Activated B cell treated with CpG ODN at 0.5 μM for 24 hours (primary cell): ENCODE measurements around the gene PDPN. TPM values are rescaled to one million over a fixed set of nuclear protein-coding genes. Genes with fewer than 3 reads are reported as not detected.

ENCODE experiments used
- ATAC-seq: fragments of 200-7000 bp; cut with Tn5 transposase; one replicate; pipeline ENCODE4 v1.10.0; 2021; ENCODE audit warnings: low read depth, mild to moderate bottlenecking, moderate library complexity
- CTCF ChIA-PET: fragments of 350-600 bp; sonication (Branson Sonifier 250); formaldehyde crosslinking; loops from one replicate; lab custom pipeline; 2021; ENCODE audit warnings: antibody characterized with exemption; lab: Charles Lee
- POLR2A ChIA-PET: fragments of 350-600 bp; sonication (Branson Sonifier 250); formaldehyde crosslinking; loops from one replicate; lab custom pipeline; 2021; ENCODE audit warnings: antibody characterized with exemption; lab: Charles Lee
- DNase-seq: peaks from one replicate; pipeline ENCODE4 v3.0.0; 2022
- H3K27ac Mint-ChIP-seq: one replicate; pipeline ENCODE4 v1.8.0; 2020; ENCODE audit warnings: mixed read lengths
- H3K27me3 Mint-ChIP-seq: one replicate; pipeline ENCODE4 v1.8.0; 2021; ENCODE audit warnings: mixed read lengths
- H3K36me3 Mint-ChIP-seq: one replicate; pipeline ENCODE4 v1.8.0; 2021; ENCODE audit warnings: low read depth, mixed read lengths
- H3K4me1 Mint-ChIP-seq: one replicate; pipeline ENCODE4 v1.8.0; 2021; ENCODE audit warnings: mixed read lengths
- H3K4me3 Mint-ChIP-seq: one replicate; pipeline ENCODE4 v1.8.0; 2020; ENCODE audit warnings: mild to moderate bottlenecking, mixed read lengths
- H3K9me3 Mint-ChIP-seq: one replicate; pipeline ENCODE4 v1.8.0; 2020; ENCODE audit warnings: mixed read lengths
- CTCF ChIP-seq: fragments of 200-600 bp; IDR thresholded peaks from one replicate; pipeline ENCODE4 v1.8.0; 2022; ENCODE audit warnings: antibody characterized with exemption, mild to moderate bottlenecking
- intact Hi-C: fragments of 100-400 bp; cut with micrococcal nuclease; formaldehyde crosslinking; loops from one replicate; pipeline ENCODE4 v1.15.1; 2024
- total RNA-seq: library from RNA; stranded (reverse); gene quantifications from 2 replicates; pipeline ENCODE4 v1.2.3, GENCODE V29; 2022

PDPN gene
- total RNA-seq, 1 donor from 2014 or later, result not detected

- CTCF ChIA-PET, result no interaction called here
- no peaks in the 10 kb centered on the region for H3K9me3 Mint-ChIP-seq
These were observed 10.0 kb upstream of the PDPN start for GRCh38 chr1:13573586-13573985.

GRCh38 chr1:13576926-13577325, 6.7 kb upstream of the PDPN start:
- POLR2A ChIA-PET, result no interaction called here
- Mint-ChIP-seq H3K4me1 (no peaks in the 10 kb centered on the region), H3K4me3 (no peak overlapping the region), H3K27ac (no peak overlapping the region), H3K9me3 (no peaks in the 10 kb centered on the region), H3K27me3 (peaks cover 36% of the 10 kb centered on the region), H3K36me3 (no peaks in the 10 kb centered on the region)
- CTCF ChIA-PET, result no interaction called here
- DNase-seq (no peak), ATAC-seq (no peak)
- TF ChIP-seq CTCF, result no peak
- intact Hi-C loops, result no loop called here

More at GRCh38 chr1:13573586-13573985, 10.0 kb upstream of the PDPN start:
- TF ChIP-seq CTCF, result no peak
- intact Hi-C loops, result no loop called here
- H3K27ac Mint-ChIP-seq, result no peak overlapping the region
- ATAC-seq, result no peak
- H3K27me3 Mint-ChIP-seq, result peaks cover 20% of the 10 kb centered on the region
- H3K4me1 Mint-ChIP-seq, result peaks cover 3% of the 10 kb centered on the region
- no peaks in the 10 kb centered on the region for H3K36me3 Mint-ChIP-seq
- POLR2A ChIA-PET, result no interaction called here
- DNase-seq, result no peak
- no peak overlapping the region for H3K4me3 Mint-ChIP-seq

GRCh38 chr1:13577846-13578245, 5.8 kb upstream of the PDPN start:
- intact Hi-C loops, result no loop called here
- ChIA-PET POLR2A (no interaction called here), CTCF (no interaction called here)
- Mint-ChIP-seq H3K4me3 (no peak overlapping the region), H3K4me1 (no peaks in the 10 kb centered on the region), H3K27me3 (peaks cover 41% of the 10 kb centered on the region), H3K36me3 (no peaks in the 10 kb centered on the region), H3K9me3 (no peaks in the 10 kb centered on the region), H3K27ac (no peak overlapping the region)
- ATAC-seq (no peak), DNase-seq (no peak)
- no peak for TF ChIP-seq CTCF

- H3K4me3 Mint-ChIP-seq, result no peak overlapping the region
- H3K27ac Mint-ChIP-seq, result no peak overlapping the region
- DNase-seq, result no peak
- no peak for TF ChIP-seq CTCF
- POLR2A ChIA-PET, result no interaction called here
- intact Hi-C loops, result no loop called here
- H3K27me3 Mint-ChIP-seq, result peaks cover 59% of the 10 kb centered on the region
- no peak for ATAC-seq
- H3K9me3 Mint-ChIP-seq, result peaks cover 2% of the 10 kb centered on the region
- H3K36me3 Mint-ChIP-seq, result no peaks in the 10 kb centered on the region
- H3K4me1 Mint-ChIP-seq, result no peaks in the 10 kb centered on the region
- CTCF ChIA-PET, result no interaction called here
These were observed 2.2 kb upstream of the PDPN start for GRCh38 chr1:13581446-13581845.

GRCh38 chr1:13582713-13583443, 754 bp upstream of the PDPN start:
- CTCF ChIA-PET, result no interaction called here
- POLR2A ChIA-PET, result interaction anchor here (0.7 kb wide), 1 partner anchor 67 kb away, joined by 3 read pairs; no protein-coding TSS in a partner anchor
- DNase-seq (no peak), ATAC-seq (no peak)
- Mint-ChIP-seq H3K4me1 (no peaks in the 10 kb centered on the region), H3K4me3 (no peak overlapping the region), H3K27me3 (peaks cover 67% of the 10 kb centered on the region), H3K36me3 (no peaks in the 10 kb centered on the region), H3K9me3 (peaks cover 2% of the 10 kb centered on the region), H3K27ac (no peak overlapping the region)
- TF ChIP-seq CTCF, result no peak
- intact Hi-C loops, result no loop called here
